ENCODE measurements around the gene MDM1. TPM values are rescaled to one million over a fixed set of nuclear protein-coding genes. Genes with fewer than 3 reads are reported as not detected.

The MDM1 gene
- total and polyA plus RNA-seq, 2 of the 13 experiments (the other 11 are each of a cell fraction or from before 2014, with no cell fraction given): 4.6 to 15.2 TPM

GRCh38 chr12:68364893-68365725, 32.9 kb upstream of the MDM1 start (continued):
- TF ChIP-seq PITX1 (CRISPR knock-in tag; IDR thresholded peaks at IDR 0.05) (peak; percentile 47; the same call in 1 of the 2 replicates), ZBTB7B (CRISPR knock-in tag; IDR thresholded peaks at IDR 0.05) (no peak), ZXDC (CRISPR knock-in tag; IDR thresholded peaks at IDR 0.05) (no peak), ZNF275 (CRISPR knock-in tag; IDR thresholded peaks at IDR 0.05; ENCODE audit: borderline replicate concordance) (no peak), PLSCR1 (CRISPR knock-in tag; IDR thresholded peaks at IDR 0.05; ENCODE audit: borderline replicate concordance) (no peak), ZNF256 (CRISPR knock-in tag; conservative IDR thresholded peaks at IDR 0.05) (no peak), ZNF7 (CRISPR knock-in tag; IDR thresholded peaks at IDR 0.05) (no peak), MYC (CRISPR knock-in tag; IDR thresholded peaks at IDR 0.05; ENCODE audit: borderline replicate concordance) (peak; percentile 65; the same call in 1 of the 2 replicates), SP140L (CRISPR knock-in tag; IDR thresholded peaks at IDR 0.05; ENCODE audit: borderline replicate concordance) (no peak), CREB1 (IDR thresholded peaks at IDR 0.05) (no peak), CREB1 (CRISPR knock-in tag; IDR thresholded peaks at IDR 0.05) (no peak), CEBPG (CRISPR knock-in tag; IDR thresholded peaks at IDR 0.05) (peak; percentile 65), MAFG (CRISPR knock-in tag; IDR thresholded peaks at IDR 0.05) (no peak), ZNF572 (CRISPR knock-in tag; IDR thresholded peaks at IDR 0.05) (peak; percentile 75; the same call in 1 of the 2 replicates), PRPF4 (IDR thresholded peaks at IDR 0.05; ENCODE audit: low read depth, low read length, poor library complexity, severe bottlenecking) (no peak), DPF2 (CRISPR knock-in tag; IDR thresholded peaks at IDR 0.05; ENCODE audit: borderline replicate concordance, low read depth) (peak; percentile 26; the same call in 1 of the 2 replicates), ZNF652 (CRISPR knock-in tag; IDR thresholded peaks at IDR 0.05; ENCODE audit: borderline replicate concordance, low read depth) (no peak), ZNF550 (CRISPR knock-in tag; IDR thresholded peaks at IDR 0.05; ENCODE audit: borderline replicate concordance) (0 out of 2 replicates have a peak, but pooled peaks have one; percentile 46), ZNF773 (CRISPR knock-in tag; IDR thresholded peaks at IDR 0.05; ENCODE audit: borderline replicate concordance) (no peak), SP1 (IDR thresholded peaks at IDR 0.05) (no peak), SP1 (CRISPR knock-in tag; IDR thresholded peaks at IDR 0.05) (no peak), ZNF850 (CRISPR knock-in tag; conservative IDR thresholded peaks at IDR 0.05) (no peak), ARNT (IDR thresholded peaks at IDR 0.05) (no peak), ZNF605 (CRISPR knock-in tag; IDR thresholded peaks at IDR 0.05) (peak; percentile 83), ZBTB14 (CRISPR knock-in tag; IDR thresholded peaks at IDR 0.05) (no peak)
- TF ChIP-seq, protein P1, sequence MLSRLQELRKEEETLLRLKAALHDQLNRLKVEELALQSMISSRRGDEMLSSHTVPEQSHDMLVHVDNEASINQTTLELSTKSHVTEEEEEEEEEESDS (CRISPR knock-in tag; IDR thresholded peaks at IDR 0.05; ENCODE audit: borderline replicate concordance): no peak
